HG03439 (cell line): ENCODE measurements around the gene ZNF394.

Experiments
- ATAC-seq: cut with Tn5 transposase; IDR thresholded peaks from one replicate; pipeline ENCODE4 v1.9.1; 2021; ENCODE audit warnings: mild to moderate bottlenecking, moderate library complexity; ENCODE audit not compliant: unreplicated experiment

Gene ZNF394

GRCh38 chr7:99453105-99453504 lies 47.0 kb downstream of the ZNF394 start:
- ATAC-seq = no peak

- ATAC-seq = no peak
These were observed 47.5 kb downstream of the ZNF394 start for GRCh38 chr7:99452541-99452940.

- ATAC-seq = no peak
These were observed 48.1 kb downstream of the ZNF394 start for GRCh38 chr7:99451936-99452335.

GRCh38 chr7:99449326-99449725 lies 50.8 kb downstream of the ZNF394 start:
- no peak for ATAC-seq

GRCh38 chr7:99448855-99449254 lies 51.2 kb downstream of the ZNF394 start:
- no peak for ATAC-seq

- no peak for ATAC-seq
These were observed 52.1 kb downstream of the ZNF394 start for GRCh38 chr7:99447943-99448342.

GRCh38 chr7:99446096-99446495 lies 54.0 kb downstream of the ZNF394 start:
- no peak for ATAC-seq
